Measurements from ENCODE around the gene UVSSA. TPM values are rescaled to one million over a fixed set of nuclear protein-coding genes. Genes with fewer than 3 reads are reported as not detected.
A peak's percentile ranks its signal among the peaks of the same experiment; 100 is the strongest.

Gene UVSSA, protein sequence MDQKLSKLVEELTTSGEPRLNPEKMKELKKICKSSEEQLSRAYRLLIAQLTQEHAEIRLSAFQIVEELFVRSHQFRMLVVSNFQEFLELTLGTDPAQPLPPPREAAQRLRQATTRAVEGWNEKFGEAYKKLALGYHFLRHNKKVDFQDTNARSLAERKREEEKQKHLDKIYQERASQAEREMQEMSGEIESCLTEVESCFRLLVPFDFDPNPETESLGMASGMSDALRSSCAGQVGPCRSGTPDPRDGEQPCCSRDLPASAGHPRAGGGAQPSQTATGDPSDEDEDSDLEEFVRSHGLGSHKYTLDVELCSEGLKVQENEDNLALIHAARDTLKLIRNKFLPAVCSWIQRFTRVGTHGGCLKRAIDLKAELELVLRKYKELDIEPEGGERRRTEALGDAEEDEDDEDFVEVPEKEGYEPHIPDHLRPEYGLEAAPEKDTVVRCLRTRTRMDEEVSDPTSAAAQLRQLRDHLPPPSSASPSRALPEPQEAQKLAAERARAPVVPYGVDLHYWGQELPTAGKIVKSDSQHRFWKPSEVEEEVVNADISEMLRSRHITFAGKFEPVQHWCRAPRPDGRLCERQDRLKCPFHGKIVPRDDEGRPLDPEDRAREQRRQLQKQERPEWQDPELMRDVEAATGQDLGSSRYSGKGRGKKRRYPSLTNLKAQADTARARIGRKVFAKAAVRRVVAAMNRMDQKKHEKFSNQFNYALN
- total RNA-seq = 42.9 TPM
- polyA plus RNA-seq = 1 to 10 TPM; 2.1 to 4.4 (median 3.4) TPM

DNA sequence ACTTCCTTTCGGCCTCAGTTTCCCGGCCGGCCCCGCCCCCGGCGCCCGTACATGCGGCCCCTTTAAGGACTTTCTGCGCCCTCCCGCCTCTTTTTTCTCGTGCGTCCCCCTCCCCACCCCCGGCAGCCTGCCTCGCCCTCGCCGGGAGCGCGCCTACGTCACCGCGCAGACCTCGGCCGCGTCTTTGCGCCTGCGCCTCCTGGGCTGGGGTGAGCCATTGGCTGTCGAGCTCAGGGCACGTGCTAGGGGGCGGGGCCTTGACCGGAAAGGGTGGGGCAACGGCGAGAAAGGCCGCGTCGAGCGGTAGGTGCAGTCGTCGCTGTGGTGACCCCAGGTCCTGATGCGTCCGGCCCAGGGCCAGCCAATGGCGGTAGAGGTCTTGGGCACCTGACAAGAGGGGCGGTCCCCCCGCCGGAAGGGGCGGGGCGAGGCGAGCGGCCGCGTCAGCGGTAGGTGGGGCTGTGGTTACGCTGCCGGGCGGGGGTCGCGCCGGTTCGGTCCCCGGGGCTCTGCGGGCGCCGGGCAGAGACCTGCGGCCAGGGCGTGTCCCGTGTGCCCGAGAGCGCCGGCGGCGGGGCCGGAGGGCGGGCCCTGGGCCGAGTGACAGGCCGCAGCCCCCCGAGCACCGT is at the start of gene UVSSA:
Gene UVSSA, plus strand, starts transcription at position 428 of the 629 bp plus-strand sequence. CDS start 884 bp downstream, outside the sequence.
- no peaks in the 10 kb centered on the region for H3K27me3 Mint-ChIP-seq
- peak within 1 kb of the TSS; percentile 90 to 96 (median 95) for H3K27ac Mint-ChIP-seq
- Histone ChIP-seq H3K27me3 (ENCODE audit: control insufficient read depth, insufficient read depth, low read length) (no peaks in the 10 kb centered on the region), H3K36me3 (ENCODE audit: control insufficient read depth, insufficient read depth, low read length) (peaks cover 3% of the 10 kb centered on the region), H3K27ac (ENCODE audit: insufficient read depth, low read length, poor library complexity, severe bottlenecking) (peak within 1 kb of the TSS; percentile 93), H3K4me1 (ENCODE audit: control insufficient read depth, insufficient read depth, low read length, poor library complexity, severe bottlenecking) (peaks cover 23% of the 10 kb centered on the region), H3K4me3 (ENCODE audit: low read depth, low read length) (peak within 1 kb of the TSS; percentile 77), H3K9me3 (ENCODE audit: control insufficient read depth in 2 of 2, low read length in 2 of 2) (no peaks in the 10 kb centered on the region)
- H3K36me3 Mint-ChIP-seq = peaks cover 12% of the 10 kb centered on the region
- H3K4me3 Mint-ChIP-seq = peak within 1 kb of the TSS; percentile 94 to 98 (median 97)
- ATAC-seq (ENCODE audit: low read depth in 2 of 2) (peak; percentile 95 to 96), DNase-seq (peak; percentile 100)
- no peaks in the 10 kb centered on the region for H3K9me3 Mint-ChIP-seq
- peaks cover 12 to 47% (median 28%) of the 10 kb centered on the region in 4 donors for H3K4me1 Mint-ChIP-seq

DNA sequence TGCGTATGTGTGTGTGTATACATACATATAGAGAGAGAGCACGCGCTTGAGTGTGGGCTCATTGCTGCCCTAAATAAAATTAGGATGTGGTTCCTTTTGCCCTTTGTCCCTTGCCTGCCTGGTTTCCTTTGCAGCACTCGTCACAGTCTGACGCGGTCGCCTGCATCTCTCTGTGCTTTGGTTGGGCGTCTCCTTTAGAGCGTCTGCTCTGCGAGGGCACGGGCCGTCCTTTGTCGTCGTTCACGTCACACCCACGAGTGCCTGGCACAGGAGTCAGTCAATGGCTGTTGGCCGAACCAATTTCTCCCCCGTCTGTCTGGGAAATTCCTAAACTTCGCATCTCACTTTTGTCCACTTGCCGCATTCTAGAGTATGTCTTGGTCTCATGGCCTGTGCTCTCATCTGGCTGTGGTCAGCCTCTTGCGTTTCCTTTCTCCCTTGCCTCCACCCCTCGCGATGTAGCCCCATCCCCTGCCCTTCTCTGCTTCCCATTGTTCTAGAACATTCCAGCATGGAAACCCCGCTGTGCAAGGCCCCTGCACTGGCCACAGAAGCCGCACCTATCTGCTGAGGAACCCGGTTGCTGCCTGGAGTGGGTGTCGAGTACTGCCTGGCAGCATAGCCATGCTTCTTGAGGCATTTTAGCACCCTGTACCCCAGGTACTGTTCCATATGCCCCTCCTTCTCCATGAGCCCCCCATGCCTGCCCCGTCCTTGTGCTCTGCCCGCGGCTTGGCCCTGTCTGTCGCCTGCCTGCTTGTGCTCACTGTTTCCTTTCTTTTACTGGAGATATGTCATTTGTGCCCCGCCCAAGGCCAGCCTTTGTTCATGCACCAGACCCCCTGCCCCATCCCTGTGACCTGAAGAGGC is 49.3 kb upstream of the UVSSA start:
- ATAC-seq (ENCODE audit: low read depth in 2 of 2) = no peak
- H3K9me3 ChIP-seq (ENCODE audit: control insufficient read depth in 2 of 2, low read length in 2 of 2) = no peaks in the 10 kb centered on the region
- Mint-ChIP-seq H3K4me1 (peaks cover 15 to 61% (median 32%) of the 10 kb centered on the region in 4 donors), H3K27ac (peak overlapping the region in 1 of 3 donors; percentile 52), H3K27me3 (no peaks in the 10 kb centered on the region), H3K9me3 (no peaks in the 10 kb centered on the region), H3K4me3 (peak overlapping the region in 1 of 4 donors; percentile 24), H3K36me3 (peaks cover 23% of the 10 kb centered on the region)
- no peak for DNase-seq
- no peak overlapping the region for H3K27ac ChIP-seq (ENCODE audit: insufficient read depth, low read length, poor library complexity, severe bottlenecking)
- no peaks in the 10 kb centered on the region for H3K27me3 ChIP-seq (ENCODE audit: control insufficient read depth, insufficient read depth, low read length)
- peaks cover 52% of the 10 kb centered on the region for H3K36me3 ChIP-seq (ENCODE audit: control insufficient read depth, insufficient read depth, low read length)
- H3K4me1 ChIP-seq (ENCODE audit: control insufficient read depth, insufficient read depth, low read length, poor library complexity, severe bottlenecking) = peaks cover 16% of the 10 kb centered on the region
- no peak overlapping the region for H3K4me3 ChIP-seq (ENCODE audit: low read depth, low read length)

DNA sequence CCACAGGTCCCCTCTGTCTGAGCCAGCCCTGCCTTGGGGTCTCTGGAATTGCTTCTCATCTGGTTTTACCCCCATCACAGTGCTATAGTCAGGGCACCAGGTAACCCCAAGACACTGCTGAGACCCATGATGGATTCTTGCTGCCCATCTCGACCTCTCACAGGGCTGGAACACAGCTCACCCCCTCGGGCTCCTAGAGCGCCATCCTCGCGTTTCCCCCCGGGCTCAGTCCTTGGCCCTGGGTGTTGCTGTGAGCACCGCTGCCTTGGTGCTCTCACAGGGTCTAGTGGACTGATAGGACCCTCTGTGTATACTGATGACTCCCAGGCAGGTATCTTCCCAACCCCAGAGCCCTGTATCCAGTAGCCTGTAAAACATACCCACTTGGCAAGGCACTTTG is 48.5 kb upstream of the UVSSA start:
- Mint-ChIP-seq H3K36me3 (peaks cover 23% of the 10 kb centered on the region), H3K9me3 (no peaks in the 10 kb centered on the region)

DNA sequence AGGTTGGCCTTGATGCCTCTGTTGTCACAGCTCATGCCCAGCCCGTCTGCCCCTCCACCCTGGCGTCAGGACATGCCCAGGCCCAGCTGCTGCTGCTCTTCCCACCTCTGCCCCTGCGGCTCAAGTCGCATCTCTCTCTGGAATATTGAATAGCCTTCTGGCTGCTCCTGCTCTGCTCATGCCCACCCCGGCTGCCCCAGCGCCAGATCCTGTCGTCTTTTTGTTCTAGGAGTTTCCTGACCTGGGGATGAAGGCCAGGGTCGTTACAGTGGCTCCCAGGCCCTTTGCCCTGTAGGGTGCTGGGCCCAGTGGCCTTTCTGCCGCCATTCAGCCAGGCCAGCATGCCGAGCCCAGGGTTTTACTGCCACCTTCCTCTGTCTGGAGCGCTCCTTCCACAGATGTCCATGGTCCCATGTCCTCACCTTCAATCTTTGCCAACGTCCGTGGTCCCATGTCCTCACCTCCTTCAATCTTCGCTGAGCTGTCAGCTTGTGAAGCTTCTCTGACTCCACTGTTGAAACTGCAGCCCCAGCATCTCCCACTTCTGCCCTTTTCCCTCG is 47.6 kb upstream of the UVSSA start:
- Mint-ChIP-seq H3K4me3 (no peak overlapping the region), H3K36me3 (peaks cover 23% of the 10 kb centered on the region), H3K4me1 (peaks cover 15 to 55% (median 30%) of the 10 kb centered on the region in 4 donors), H3K27me3 (no peaks in the 10 kb centered on the region), H3K9me3 (no peaks in the 10 kb centered on the region), H3K27ac (peak overlapping the region in 2 of 3 donors; percentile 23 to 76)
- no peaks in the 10 kb centered on the region for H3K9me3 ChIP-seq (ENCODE audit: control insufficient read depth in 2 of 2, low read length in 2 of 2)
- H3K27me3 ChIP-seq (ENCODE audit: control insufficient read depth, insufficient read depth, low read length) = no peaks in the 10 kb centered on the region
- H3K27ac ChIP-seq (ENCODE audit: insufficient read depth, low read length, poor library complexity, severe bottlenecking) = no peak overlapping the region
- H3K4me3 ChIP-seq (ENCODE audit: low read depth, low read length) = no peak overlapping the region
- peaks cover 49% of the 10 kb centered on the region for H3K36me3 ChIP-seq (ENCODE audit: control insufficient read depth, insufficient read depth, low read length)
- peaks cover 4% of the 10 kb centered on the region for H3K4me1 ChIP-seq (ENCODE audit: control insufficient read depth, insufficient read depth, low read length, poor library complexity, severe bottlenecking)
- DNase-seq (no peak), ATAC-seq (ENCODE audit: low read depth in 2 of 2) (no peak)

More for the DNA sequence above, 48.5 kb upstream of the UVSSA start:
- DNase-seq (no peak), ATAC-seq (ENCODE audit: low read depth in 2 of 2) (no peak)
- H3K4me3 Mint-ChIP-seq = no peak overlapping the region
- H3K36me3 ChIP-seq (ENCODE audit: control insufficient read depth, insufficient read depth, low read length) = peaks cover 52% of the 10 kb centered on the region
- peaks cover 13% of the 10 kb centered on the region for H3K4me1 ChIP-seq (ENCODE audit: control insufficient read depth, insufficient read depth, low read length, poor library complexity, severe bottlenecking)
- H3K4me3 ChIP-seq (ENCODE audit: low read depth, low read length) = no peak overlapping the region
- H3K27ac Mint-ChIP-seq = no peak overlapping the region
- H3K27ac ChIP-seq (ENCODE audit: insufficient read depth, low read length, poor library complexity, severe bottlenecking) = no peak overlapping the region
- H3K9me3 ChIP-seq (ENCODE audit: control insufficient read depth in 2 of 2, low read length in 2 of 2) = no peaks in the 10 kb centered on the region
- H3K27me3 ChIP-seq (ENCODE audit: control insufficient read depth, insufficient read depth, low read length) = no peaks in the 10 kb centered on the region
- peaks cover 15 to 63% (median 32%) of the 10 kb centered on the region in 4 donors for H3K4me1 Mint-ChIP-seq
- no peaks in the 10 kb centered on the region for H3K27me3 Mint-ChIP-seq

DNA sequence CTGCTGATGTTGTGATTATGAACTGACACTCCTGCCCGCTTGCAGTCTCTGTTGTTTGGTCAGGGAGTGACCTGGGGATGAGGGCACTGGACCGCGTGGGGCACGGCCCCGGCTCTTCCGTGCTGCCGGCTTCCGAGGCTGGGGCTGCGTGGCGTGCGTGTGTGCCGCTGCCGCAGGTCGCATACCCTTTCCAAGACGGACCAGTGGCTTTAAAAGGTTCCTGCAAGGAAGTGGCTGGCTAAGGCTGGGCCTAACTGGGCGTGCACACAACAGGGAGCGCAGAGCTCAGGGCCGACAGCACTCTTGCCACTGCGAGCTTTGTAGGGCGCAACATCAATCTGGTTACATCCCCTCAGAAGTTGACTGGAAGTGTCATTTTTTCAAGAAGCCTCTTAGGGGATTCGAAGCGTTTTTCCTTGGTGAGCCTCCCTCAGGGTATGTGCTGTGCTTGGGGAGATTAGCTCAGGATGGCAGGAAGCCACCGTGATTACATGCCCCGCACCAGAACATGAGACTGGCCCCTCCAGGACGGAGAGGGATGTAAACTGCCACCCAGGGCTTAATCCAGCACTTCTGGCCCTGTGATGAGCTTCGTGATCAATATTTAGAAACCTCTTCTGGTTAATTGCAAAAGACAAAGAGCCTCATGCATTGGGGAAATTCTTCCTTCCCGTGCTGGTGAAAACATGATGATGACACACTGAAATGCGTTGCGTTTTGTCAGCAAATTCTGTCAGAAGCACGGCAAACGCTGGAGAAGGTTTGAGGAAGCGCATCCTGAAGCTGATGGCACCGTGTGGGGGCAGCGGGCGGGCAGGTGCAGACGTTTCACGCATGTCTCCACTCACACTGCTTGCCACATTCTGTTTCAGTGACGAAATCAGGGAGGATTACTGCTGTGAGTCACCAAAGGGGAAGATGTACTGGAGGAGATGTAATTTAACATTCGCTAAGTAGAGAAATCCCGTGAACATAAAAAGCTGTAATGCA is 46.2 kb upstream of the UVSSA start:
- no peaks in the 10 kb centered on the region for H3K9me3 ChIP-seq (ENCODE audit: control insufficient read depth in 2 of 2, low read length in 2 of 2)
- H3K27me3 Mint-ChIP-seq = no peaks in the 10 kb centered on the region
- ATAC-seq (ENCODE audit: low read depth in 2 of 2) = peak in 1 of 2 donors; percentile 23
- peaks cover 21 to 56% (median 32%) of the 10 kb centered on the region in 4 donors for H3K4me1 Mint-ChIP-seq
- H3K27ac Mint-ChIP-seq = no peak overlapping the region
- no peaks in the 10 kb centered on the region for H3K9me3 Mint-ChIP-seq
- H3K36me3 ChIP-seq (ENCODE audit: control insufficient read depth, insufficient read depth, low read length) = peaks cover 49% of the 10 kb centered on the region
- H3K4me3 Mint-ChIP-seq = peak overlapping the region in 1 of 4 donors; percentile 44
- peaks cover 23% of the 10 kb centered on the region for H3K36me3 Mint-ChIP-seq
- H3K27ac ChIP-seq (ENCODE audit: insufficient read depth, low read length, poor library complexity, severe bottlenecking) = no peak overlapping the region
- DNase-seq = peak in 1 of 3 donors; percentile 19
- no peak overlapping the region for H3K4me3 ChIP-seq (ENCODE audit: low read depth, low read length)
- peaks cover 4% of the 10 kb centered on the region for H3K4me1 ChIP-seq (ENCODE audit: control insufficient read depth, insufficient read depth, low read length, poor library complexity, severe bottlenecking)
- H3K27me3 ChIP-seq (ENCODE audit: control insufficient read depth, insufficient read depth, low read length) = no peaks in the 10 kb centered on the region

DNA sequence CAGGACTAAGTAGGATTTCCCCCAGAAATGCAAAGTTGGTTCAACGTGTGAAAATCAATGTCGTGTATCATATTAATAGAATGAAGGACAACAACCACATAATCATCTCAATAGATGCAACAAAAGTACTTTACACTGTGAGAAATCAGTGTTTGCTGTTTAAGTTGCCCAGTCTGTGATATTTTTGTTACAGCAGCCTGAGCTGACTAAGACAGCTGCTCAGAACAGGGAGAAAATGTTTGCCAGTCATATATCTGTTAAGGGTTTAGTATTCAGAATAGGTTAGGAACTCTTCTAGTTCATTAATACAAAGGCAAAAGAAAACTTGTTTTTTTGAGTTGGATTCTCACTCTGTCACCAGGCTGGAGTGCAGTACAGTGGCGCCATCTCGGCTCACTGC is 44.8 kb upstream of the UVSSA start:
- H3K36me3 ChIP-seq (ENCODE audit: control insufficient read depth, insufficient read depth, low read length) = peaks cover 41% of the 10 kb centered on the region
- H3K9me3 Mint-ChIP-seq = no peaks in the 10 kb centered on the region
- H3K27me3 Mint-ChIP-seq = no peaks in the 10 kb centered on the region
- H3K4me1 Mint-ChIP-seq = peaks cover 30 to 60% (median 37%) of the 10 kb centered on the region in 4 donors
- peak overlapping the region in 1 of 4 donors; percentile 10 for H3K4me3 Mint-ChIP-seq
- no peak for DNase-seq
- no peak overlapping the region for H3K4me3 ChIP-seq (ENCODE audit: low read depth, low read length)
- H3K4me1 ChIP-seq (ENCODE audit: control insufficient read depth, insufficient read depth, low read length, poor library complexity, severe bottlenecking) = peaks cover 13% of the 10 kb centered on the region
- peaks cover 23% of the 10 kb centered on the region for H3K36me3 Mint-ChIP-seq
- no peak overlapping the region for H3K27ac Mint-ChIP-seq
- no peak for ATAC-seq (ENCODE audit: low read depth in 2 of 2)
- H3K9me3 ChIP-seq (ENCODE audit: control insufficient read depth in 2 of 2, low read length in 2 of 2) = no peaks in the 10 kb centered on the region
- no peak overlapping the region for H3K27ac ChIP-seq (ENCODE audit: insufficient read depth, low read length, poor library complexity, severe bottlenecking)
- H3K27me3 ChIP-seq (ENCODE audit: control insufficient read depth, insufficient read depth, low read length) = no peaks in the 10 kb centered on the region
